Femur (tissue), 1 donor: ENCODE measurements around the gene C9orf152.

Experiments used
- DNase-seq: peaks from one replicate; pipeline ENCODE4 v3.0.0-alpha.2; 2017

Gene C9orf152

DNA sequence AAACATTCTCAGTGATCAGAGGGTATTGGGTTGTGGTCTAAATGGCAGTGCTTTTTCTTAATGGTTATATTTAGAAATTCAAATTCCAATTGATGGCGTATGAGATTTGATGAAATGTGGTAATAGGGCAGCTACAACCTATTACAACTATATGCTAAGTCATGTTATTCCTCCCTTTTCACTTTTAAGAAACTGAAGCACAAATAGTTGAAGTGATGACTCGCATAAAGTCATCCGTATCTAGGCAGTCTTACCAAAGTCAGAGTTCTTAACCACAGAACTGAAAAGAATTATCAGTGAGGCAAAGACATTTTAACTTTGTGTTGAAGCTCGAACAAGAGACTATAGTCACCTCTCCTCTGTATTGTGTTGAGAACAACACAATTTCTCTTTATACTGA, 28.2 kb downstream of the C9orf152 start:
- no peak for DNase-seq

DNA sequence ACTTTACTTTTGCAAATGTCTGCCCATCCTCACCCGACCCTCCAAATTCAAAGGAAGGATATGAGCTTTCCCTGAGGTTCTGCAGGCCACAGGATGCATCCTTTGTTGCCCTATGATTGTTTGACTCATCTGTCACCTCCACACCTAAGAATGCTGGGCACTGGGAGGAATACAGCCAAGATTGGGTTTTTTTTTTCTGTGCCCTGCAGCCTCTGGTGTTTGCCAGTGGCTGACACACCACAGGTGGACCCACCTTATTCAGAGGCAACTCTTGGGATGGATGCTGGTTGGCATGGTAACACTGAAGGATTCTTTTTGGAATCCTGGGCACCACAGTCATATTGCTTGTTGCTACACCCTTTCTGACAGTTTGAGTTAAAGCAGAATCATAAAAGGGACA, 29.7 kb downstream of the C9orf152 start:
- DNase-seq, result no peak

DNA sequence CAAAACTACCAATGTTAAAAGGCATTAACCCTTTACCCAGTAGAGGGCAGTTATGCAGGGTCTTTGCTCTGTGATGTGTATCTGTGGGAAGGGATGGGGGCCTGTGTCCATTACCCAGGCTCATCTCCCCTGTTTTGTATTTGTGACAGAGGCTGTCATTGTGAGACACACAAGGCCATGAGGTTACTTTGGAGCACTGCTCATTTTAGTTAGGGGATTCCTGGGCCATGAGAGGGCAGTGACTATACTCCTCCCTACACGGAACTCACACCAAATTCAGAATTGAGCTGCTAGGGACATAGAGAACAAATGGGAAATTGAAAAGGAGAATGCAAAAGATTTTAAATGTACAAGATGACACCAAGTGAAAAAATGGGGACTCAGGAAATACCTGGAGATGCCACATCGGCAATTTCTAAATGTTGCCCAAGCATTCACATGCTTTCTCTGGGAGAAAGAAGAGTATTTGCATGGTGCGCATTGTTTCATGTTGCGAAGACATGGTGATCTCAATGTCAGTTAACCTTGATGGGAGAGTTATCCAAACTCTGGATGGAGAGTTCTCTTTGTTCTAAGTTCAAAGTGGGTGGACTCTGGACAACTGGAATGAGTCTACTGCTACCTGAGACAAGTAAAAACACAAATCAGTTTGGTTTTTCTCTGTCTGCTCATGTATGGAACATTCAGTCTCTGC, 32.5 kb downstream of the C9orf152 start:
- no peak for DNase-seq

GRCh38 chr9:110173322-110173642, 34.7 kb downstream of the C9orf152 start:
- DNase-seq, result no peak

DNA sequence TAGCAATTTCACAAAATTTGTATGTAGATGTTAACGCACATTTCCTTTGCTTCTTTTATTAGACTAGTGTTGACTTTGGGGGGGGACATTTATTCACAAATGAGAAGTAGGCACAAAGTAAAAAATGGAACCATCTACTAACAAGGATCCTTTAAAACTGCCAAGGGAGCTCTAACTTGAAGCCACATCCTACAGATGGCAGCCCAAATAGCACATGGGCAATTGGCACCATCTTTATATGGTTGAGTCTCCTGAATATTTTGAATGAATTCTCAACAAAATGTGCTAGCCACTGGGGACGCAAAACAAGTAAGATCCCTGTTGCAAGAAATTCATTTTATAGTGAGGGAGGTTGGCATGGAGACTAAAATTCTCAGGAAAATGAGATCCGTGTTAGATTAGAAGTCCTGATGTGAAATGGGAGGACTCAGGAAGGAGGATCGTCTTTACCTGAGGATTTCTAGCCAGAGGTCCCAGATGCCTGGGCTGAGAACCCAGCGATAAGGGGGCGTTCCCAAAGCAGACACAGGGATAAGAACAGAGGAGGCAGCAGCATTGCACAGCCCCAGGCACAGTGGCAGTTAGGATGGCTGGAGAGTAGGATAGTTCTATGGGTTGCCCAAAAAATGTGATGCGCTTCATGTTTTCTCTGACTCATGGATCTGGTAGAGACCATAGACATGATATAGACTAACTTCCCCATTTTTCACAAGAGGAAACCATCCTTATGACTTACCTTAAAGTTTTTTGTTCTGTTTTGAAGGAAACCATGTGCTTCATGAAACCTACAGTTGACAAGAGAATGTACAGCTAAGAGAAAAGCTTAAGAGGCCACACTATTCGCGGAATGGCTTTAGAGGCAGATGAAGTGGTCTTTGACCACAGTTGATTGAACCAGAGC, 37.4 kb downstream of the C9orf152 start:
- DNase-seq, result peak; percentile 10

DNA sequence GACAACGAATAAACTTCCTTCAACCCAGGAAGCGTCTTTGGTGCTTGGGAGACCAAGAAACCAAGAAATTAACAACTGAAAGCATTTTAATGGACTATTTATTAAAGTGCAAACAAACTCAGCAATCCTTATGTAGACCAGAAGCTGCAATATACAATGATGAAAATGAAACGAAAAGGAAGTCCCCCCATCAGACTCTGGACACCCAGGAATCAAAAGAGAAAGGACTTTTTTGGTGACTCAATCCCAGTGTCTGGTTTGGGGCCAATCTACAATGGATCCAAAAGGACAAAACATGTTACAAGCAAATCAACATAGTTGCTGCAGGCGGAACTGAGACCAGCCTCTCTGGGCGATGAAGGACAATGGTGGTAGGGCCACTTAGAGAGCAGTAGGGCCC, 39.5 kb downstream of the C9orf152 start:
- no peak for DNase-seq

GRCh38 chr9:110161940-110162339, 46.0 kb downstream of the C9orf152 start:
- DNase-seq, result no peak

DNA sequence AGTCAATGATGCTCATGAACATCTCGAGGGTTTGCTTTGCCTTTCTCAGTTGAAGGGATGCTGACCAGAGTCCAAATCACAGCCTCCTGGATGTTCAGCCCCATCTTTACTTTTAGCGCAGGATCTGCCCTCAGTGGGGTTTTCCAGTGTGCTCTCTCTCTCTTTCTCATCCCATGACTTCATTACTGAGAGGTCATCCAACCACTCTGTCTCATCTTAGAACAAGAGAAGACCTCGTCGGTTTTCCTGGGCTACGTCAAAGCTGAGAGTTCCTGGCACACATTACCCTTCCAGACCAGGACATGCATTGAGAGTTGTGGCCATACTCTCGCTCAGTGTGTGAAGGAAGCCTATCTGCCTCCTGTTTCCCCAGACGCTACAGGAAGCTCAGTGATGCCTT, 47.3 kb downstream of the C9orf152 start:
- DNase-seq, result no peak

DNA sequence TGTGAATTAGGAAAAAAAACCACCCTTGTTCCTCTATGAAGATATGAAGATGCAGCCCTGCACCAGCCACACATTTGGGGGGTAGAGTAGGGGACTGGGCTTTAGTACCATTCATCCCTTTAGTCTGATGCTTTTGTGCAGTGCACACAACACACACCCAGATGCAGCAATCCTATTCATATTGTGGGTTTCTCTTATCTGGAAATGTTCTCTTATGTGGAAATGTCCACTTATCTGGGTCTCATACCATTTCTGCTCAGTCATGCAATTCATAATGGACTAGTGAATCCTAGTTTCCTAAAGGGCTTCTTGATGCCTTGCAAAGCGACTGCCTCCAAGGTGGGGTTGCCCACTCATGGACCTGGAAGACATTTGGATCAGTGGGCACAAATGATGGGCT, 47.8 kb downstream of the C9orf152 start:
- DNase-seq, result no peak

GRCh38 chr9:110157823-110158664, 49.9 kb downstream of the C9orf152 start:
- DNase-seq, result no peak

- peak; percentile 78 for DNase-seq
These were observed 51.1 kb downstream of the C9orf152 start for GRCh38 chr9:110156902-110157301.

- DNase-seq, result no peak
These were observed 51.5 kb downstream of the C9orf152 start for GRCh38 chr9:110156416-110156815.

DNA sequence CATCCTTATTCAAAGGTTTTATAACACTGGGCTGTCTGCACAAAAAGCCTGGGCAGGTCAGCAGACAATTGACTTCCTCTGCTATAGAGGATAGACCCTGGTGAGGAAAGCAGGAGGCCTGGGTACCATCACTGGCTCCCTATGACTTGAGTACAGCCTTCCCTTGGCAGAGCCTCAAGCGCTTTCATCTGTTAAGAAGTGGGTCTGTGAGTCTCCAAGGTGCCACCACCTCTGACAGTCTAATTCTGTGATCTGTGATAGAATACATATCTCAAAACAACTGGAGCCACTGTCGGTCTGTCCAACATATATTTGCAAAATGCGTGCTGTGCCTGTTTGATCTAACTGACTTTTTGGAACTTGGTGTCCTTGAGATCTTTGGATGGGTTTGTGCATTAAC, 52.2 kb downstream of the C9orf152 start:
- no peak for DNase-seq

- no peak for DNase-seq
These were observed 54.5 kb downstream of the C9orf152 start for GRCh38 chr9:110153431-110153830.

- peak; percentile 47 for DNase-seq
These were observed 55.1 kb downstream of the C9orf152 start for GRCh38 chr9:110152704-110153374.
